Activated B cell treated with CpG ODN at 0.5 μM for 24 hours (primary cell): Measurements from ENCODE around the gene BNIP5. TPM values are rescaled to one million over a fixed set of nuclear protein-coding genes. Genes with fewer than 3 reads are reported as not detected.

Source experiments
- ATAC-seq: fragments of 200-7000 bp; cut with Tn5 transposase; one replicate; pipeline ENCODE4 v1.10.0; 2021; ENCODE audit warnings: low read depth, mild to moderate bottlenecking, moderate library complexity
- CTCF ChIA-PET: fragments of 350-600 bp; sonication (Branson Sonifier 250); formaldehyde crosslinking; loops from one replicate; lab custom pipeline; 2021; ENCODE audit warnings: antibody characterized with exemption; lab: Charles Lee
- POLR2A ChIA-PET: fragments of 350-600 bp; sonication (Branson Sonifier 250); formaldehyde crosslinking; loops from one replicate; lab custom pipeline; 2021; ENCODE audit warnings: antibody characterized with exemption; lab: Charles Lee
- DNase-seq: peaks from one replicate; pipeline ENCODE4 v3.0.0; 2022
- H3K27ac Mint-ChIP-seq: one replicate; pipeline ENCODE4 v1.8.0; 2020; ENCODE audit warnings: mixed read lengths
- H3K27me3 Mint-ChIP-seq: one replicate; pipeline ENCODE4 v1.8.0; 2021; ENCODE audit warnings: mixed read lengths
- H3K36me3 Mint-ChIP-seq: one replicate; pipeline ENCODE4 v1.8.0; 2021; ENCODE audit warnings: low read depth, mixed read lengths
- H3K4me1 Mint-ChIP-seq: one replicate; pipeline ENCODE4 v1.8.0; 2021; ENCODE audit warnings: mixed read lengths
- H3K4me3 Mint-ChIP-seq: one replicate; pipeline ENCODE4 v1.8.0; 2020; ENCODE audit warnings: mild to moderate bottlenecking, mixed read lengths
- H3K9me3 Mint-ChIP-seq: one replicate; pipeline ENCODE4 v1.8.0; 2020; ENCODE audit warnings: mixed read lengths
- intact Hi-C: fragments of 100-400 bp; cut with micrococcal nuclease; formaldehyde crosslinking; loops from one replicate; pipeline ENCODE4 v1.15.1; 2024
- total RNA-seq: library from RNA; stranded (reverse); gene quantifications from 2 replicates; pipeline ENCODE4 v1.2.3, GENCODE V29; 2022
- TF ChIP-seq, protein P1 (sequence below): fragments of 200-600 bp; IDR thresholded peaks from one replicate; pipeline ENCODE4 v1.8.0; 2022; ENCODE audit warnings: antibody characterized with exemption, mild to moderate bottlenecking

BNIP5 gene
- total RNA-seq, 1 donor from 2014 or later: 0.11 TPM

DNA sequence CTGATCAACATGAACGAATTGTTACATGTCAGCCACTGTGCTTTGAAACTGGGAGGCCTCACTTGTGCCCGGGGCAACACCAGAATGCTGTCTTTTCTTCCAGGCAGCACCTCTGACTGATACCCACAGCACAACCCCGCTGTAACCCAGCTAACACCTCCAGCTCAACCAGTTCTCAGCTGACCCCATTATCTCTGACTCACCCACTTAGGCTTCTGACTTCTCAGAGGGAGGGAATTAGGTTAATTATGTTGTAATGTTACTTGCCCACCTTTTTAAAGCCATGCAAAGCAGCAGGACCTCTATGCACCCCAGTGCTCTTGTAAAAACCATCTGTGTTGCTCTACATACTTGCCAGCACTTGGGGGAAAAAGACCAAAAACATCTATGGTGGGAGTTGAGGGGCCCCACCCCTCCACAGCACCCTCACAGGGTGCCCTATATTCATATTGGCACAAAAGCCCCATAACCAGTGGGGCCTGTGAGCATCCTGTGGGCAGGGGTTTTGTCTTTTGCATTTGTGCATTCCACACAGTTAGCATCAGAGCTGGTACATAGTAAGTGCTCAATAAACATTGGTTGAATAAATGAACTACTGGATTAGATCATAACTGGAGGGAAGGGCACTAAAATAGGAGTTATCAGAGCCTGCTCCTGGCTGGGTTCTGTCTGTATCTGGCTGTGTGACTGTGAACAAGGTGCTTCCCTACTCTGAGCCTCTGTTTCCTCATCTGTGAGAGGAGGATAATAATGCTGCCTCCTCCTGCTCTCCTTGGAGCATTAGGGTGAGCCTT is 22.3 kb downstream of the BNIP5 start:
- Mint-ChIP-seq H3K4me3 (no peak overlapping the region), H3K27ac (no peak overlapping the region), H3K36me3 (no peaks in the 10 kb centered on the region), H3K27me3 (no peaks in the 10 kb centered on the region), H3K4me1 (peaks cover 20% of the 10 kb centered on the region), H3K9me3 (no peaks in the 10 kb centered on the region)
- TF ChIP-seq, protein P1, sequence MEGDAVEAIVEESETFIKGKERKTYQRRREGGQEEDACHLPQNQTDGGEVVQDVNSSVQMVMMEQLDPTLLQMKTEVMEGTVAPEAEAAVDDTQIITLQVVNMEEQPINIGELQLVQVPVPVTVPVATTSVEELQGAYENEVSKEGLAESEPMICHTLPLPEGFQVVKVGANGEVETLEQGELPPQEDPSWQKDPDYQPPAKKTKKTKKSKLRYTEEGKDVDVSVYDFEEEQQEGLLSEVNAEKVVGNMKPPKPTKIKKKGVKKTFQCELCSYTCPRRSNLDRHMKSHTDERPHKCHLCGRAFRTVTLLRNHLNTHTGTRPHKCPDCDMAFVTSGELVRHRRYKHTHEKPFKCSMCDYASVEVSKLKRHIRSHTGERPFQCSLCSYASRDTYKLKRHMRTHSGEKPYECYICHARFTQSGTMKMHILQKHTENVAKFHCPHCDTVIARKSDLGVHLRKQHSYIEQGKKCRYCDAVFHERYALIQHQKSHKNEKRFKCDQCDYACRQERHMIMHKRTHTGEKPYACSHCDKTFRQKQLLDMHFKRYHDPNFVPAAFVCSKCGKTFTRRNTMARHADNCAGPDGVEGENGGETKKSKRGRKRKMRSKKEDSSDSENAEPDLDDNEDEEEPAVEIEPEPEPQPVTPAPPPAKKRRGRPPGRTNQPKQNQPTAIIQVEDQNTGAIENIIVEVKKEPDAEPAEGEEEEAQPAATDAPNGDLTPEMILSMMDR: no peak
- no peak for DNase-seq
- intact Hi-C loops: no loop called here
- ATAC-seq: no peak
- CTCF ChIA-PET: interaction anchor here (1.7 kb wide), 1 partner anchor 27 kb away, joined by 4 read pairs; no protein-coding TSS in a partner anchor
- POLR2A ChIA-PET: interaction anchor here (0.6 kb wide), 1 partner anchor 113 kb away, joined by 4 read pairs; no protein-coding TSS in a partner anchor

DNA sequence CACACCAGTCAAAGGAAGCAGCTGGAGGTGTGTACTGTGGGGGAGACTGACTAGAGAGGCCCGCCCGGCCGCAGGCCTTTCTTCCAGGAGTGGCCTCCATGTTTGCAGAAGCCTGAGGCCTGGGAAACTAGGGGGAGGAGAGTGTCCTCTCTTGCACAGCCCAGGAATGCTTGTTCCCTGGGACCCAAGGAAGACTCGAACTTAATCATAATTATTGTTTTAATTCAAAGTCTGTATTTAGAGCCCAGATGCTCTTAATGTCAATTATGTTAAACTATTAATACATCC is 23.1 kb downstream of the BNIP5 start:
- Mint-ChIP-seq H3K27me3 (no peaks in the 10 kb centered on the region), H3K9me3 (no peaks in the 10 kb centered on the region), H3K4me3 (no peak overlapping the region), H3K27ac (no peak overlapping the region), H3K4me1 (peaks cover 20% of the 10 kb centered on the region), H3K36me3 (no peaks in the 10 kb centered on the region)
- CTCF ChIA-PET: interaction anchor here (1.7 to 2.4 kb wide), 2 partner anchors 11 to 27 kb away, joined by 4 to 8 read pairs; no protein-coding TSS in a partner anchor
- DNase-seq (no peak), ATAC-seq (no peak)
- TF ChIP-seq, protein P1: no peak
- intact Hi-C loops: no loop called here
- POLR2A ChIA-PET: interaction anchor here (0.6 kb wide), 1 partner anchor 113 kb away, joined by 4 read pairs; no protein-coding TSS in a partner anchor

DNA sequence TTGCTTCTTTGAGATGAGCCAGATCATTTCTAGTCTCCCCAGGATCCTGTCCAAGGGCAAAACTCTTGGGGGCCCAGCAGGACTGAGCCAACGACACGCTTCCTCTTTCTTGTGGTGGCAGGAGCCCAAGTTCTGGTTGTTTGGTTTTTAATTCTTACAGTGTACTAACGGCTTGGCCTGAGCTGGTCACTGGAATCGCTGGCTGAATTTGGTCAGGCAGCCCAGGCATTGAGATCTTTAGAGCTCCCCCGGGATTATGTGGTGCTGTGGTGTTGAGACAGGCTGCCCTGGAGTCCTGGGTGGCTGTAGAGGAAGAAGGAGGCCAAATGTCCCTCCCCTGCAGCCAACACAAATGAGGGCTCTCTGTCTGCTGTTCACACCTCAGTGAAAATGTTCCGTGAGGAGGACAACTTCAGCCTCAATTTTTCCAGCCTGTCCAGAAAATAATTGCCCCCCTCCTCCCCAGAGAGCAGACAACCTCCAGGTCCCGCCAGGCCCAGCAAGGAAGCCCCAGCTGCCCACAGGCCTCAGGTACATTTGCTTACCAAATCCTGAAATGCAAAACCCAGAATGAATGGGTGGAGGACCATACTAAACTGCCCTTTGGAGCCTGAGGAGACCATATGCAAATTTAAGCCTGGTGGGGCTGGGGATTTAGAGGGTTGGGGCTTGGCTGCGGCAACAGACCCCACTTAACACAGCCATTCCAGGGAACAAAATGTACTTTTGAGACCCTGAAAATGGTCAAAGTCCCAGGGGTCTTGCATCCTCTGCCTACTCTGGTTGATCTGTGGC is 23.6 kb downstream of the BNIP5 start:
- Mint-ChIP-seq H3K27ac (no peak overlapping the region), H3K9me3 (no peaks in the 10 kb centered on the region), H3K4me3 (peak overlapping the region; percentile 21), H3K27me3 (no peaks in the 10 kb centered on the region), H3K4me1 (peaks cover 20% of the 10 kb centered on the region), H3K36me3 (no peaks in the 10 kb centered on the region)
- intact Hi-C loops: no loop called here
- TF ChIP-seq, protein P1: no peak
- CTCF ChIA-PET: interaction anchor here (1.4 to 2.4 kb wide), 3 partner anchors 11 to 46 kb away, joined by 3 to 8 read pairs (median 4); no protein-coding TSS in a partner anchor
- no peak for DNase-seq
- peak; percentile 62 for ATAC-seq
- POLR2A ChIA-PET: no interaction called here

DNA sequence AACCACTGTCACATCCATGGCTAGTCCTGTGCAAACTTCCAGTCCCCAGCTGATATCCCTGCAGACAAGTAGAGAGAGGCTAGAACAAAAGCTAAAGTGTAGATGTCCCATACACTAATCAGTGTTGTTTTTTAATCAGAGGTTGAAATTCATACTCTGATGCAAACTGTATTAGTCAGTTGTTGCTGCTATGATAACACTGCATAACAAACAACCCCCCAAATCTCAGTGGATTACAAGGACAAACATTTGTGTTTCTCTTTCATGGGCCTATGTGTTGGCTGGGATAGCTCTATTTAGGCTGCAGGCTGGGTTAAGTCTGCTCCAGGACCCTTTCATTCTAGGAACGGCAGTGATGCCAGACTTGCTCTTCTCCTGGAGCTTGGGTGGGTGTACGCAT is 26.8 kb downstream of the BNIP5 start:
- ChIA-PET CTCF (no interaction called here), POLR2A (no interaction called here)
- DNase-seq (no peak), ATAC-seq (no peak)
- no peak overlapping the region for H3K4me3 Mint-ChIP-seq
- peaks cover 20% of the 10 kb centered on the region for H3K4me1 Mint-ChIP-seq
- no peak overlapping the region for H3K27ac Mint-ChIP-seq
- H3K9me3 Mint-ChIP-seq: no peaks in the 10 kb centered on the region
- TF ChIP-seq, protein P1: no peak
- no peaks in the 10 kb centered on the region for H3K36me3 Mint-ChIP-seq
- intact Hi-C loops: no loop called here
- peaks cover 2% of the 10 kb centered on the region for H3K27me3 Mint-ChIP-seq

DNA sequence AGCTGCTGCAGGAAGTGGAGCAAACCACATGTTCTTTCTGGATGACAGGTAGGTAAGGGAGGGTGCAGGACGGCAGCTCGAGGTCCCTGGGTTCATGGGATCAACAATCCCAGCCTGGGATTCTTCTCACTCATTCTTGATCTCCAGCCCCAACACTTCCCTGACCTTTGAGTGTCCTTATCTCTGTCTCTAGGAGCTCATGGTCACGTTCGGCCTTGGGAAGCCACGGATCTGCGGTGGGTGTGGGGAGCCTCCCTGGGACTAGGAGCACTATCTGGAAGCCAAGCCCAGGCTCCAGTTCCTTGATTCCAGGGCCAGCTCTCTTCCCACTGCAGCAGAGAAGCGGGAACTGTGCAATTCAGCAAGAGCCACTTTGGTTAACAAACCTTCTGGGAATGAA is 27.5 kb downstream of the BNIP5 start:
- Mint-ChIP-seq H3K9me3 (no peaks in the 10 kb centered on the region), H3K27ac (no peak overlapping the region), H3K27me3 (peaks cover 2% of the 10 kb centered on the region), H3K4me1 (peaks cover 20% of the 10 kb centered on the region), H3K36me3 (no peaks in the 10 kb centered on the region), H3K4me3 (no peak overlapping the region)
- intact Hi-C loops: no loop called here
- POLR2A ChIA-PET: no interaction called here
- ATAC-seq: no peak
- TF ChIP-seq, protein P1: no peak
- DNase-seq: no peak
- CTCF ChIA-PET: no interaction called here
